HG02852 (cell line): ENCODE results near the gene ERRFI1.
A peak's percentile ranks its signal among the peaks of the same experiment; 100 is the strongest.
"Not testable (repeated sequence)": the region's sequence is repeated elsewhere in the genome, so short reads cannot be mapped to it uniquely, and the experiment has no call there.

Source experiments
- ATAC-seq: cut with Tn5 transposase; IDR thresholded peaks from one replicate; pipeline ENCODE4 v1.9.1; 2021; ENCODE audit warnings: mild to moderate bottlenecking, moderate library complexity; ENCODE audit not compliant: unreplicated experiment

The ERRFI1 gene

GRCh38 chr1:7975212-7975865 is 50.8 kb downstream of the ERRFI1 start:
- ATAC-seq: no peak

DNA sequence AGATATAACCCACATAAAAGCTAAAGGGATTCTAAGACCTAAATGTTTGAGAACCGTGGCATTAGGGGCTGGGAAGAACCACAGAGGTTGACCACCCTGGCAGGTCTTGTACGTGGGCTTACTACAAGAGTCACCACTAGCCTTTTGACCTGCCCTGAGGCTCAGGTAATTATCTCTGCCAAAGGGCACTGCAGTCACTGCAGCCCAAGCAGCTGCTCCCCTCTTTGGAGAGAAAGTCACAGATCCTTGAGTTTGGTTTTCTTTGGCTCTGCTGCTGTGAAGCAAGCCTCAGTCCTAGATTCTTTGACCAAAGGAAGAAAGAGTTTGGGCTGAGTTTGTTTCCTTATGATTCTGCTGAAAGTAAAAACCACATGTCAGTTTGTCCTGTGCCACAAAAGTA is 53.0 kb downstream of the ERRFI1 start:
- no peak for ATAC-seq

GRCh38 chr1:7972285-7972684 is 53.8 kb downstream of the ERRFI1 start:
- ATAC-seq: no peak

- ATAC-seq: no peak
Measured at GRCh38 chr1:7971024-7971423, 55.1 kb downstream of the ERRFI1 start.

GRCh38 chr1:7970246-7970645 is 55.9 kb downstream of the ERRFI1 start:
- ATAC-seq: no peak

- ATAC-seq: no peak
Measured at GRCh38 chr1:7967651-7968050, 58.5 kb downstream of the ERRFI1 start.

- ATAC-seq: no peak
Measured at GRCh38 chr1:7967196-7967595, 58.9 kb downstream of the ERRFI1 start.

- no peak for ATAC-seq
Measured at GRCh38 chr1:7964476-7964875, 61.6 kb downstream of the ERRFI1 start.

- not testable (repeated sequence) for ATAC-seq
Measured at GRCh38 chr1:7963841-7964240, 62.3 kb downstream of the ERRFI1 start.

DNA sequence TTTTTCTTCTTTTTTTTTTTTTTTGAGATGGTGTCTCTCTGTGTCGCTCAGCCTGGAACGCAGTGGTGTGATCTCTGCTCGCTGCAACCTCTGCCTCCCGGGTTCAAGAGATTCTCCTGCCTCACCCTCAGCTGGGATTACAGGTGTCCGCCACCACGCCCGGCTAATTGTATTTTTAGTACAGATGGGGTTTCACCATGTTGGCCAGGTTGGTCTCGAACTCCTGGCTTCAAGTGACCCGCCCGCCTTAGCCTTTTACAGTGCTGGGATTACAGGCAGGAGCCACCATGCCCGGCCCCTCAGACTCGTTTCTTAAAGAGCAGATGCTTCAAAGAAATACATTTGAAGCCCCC is 62.8 kb downstream of the ERRFI1 start:
- not testable (repeated sequence) for ATAC-seq

GRCh38 chr1:7962636-7963377 is 63.3 kb downstream of the ERRFI1 start:
- no peak for ATAC-seq

DNA sequence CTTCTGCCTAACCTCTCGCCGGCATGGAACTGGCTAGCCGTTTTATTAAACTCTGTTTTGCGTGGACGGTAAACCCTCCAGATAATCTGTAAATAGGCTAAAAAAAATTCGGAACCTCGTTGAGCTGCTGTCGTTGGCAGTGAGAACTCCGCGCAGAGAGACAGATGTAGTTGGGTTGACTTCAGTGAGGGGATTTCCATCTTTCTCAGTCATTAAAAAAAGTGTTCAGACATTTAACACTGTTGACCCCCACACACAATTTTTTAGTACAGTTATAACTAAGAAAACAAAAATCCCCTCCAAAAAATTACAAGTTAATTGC is 64.1 kb downstream of the ERRFI1 start:
- peak; percentile 8 for ATAC-seq
